ENCODE measurements around the gene FBXW11.

The FBXW11 gene

GRCh38 chr5:172006321-172007174 is at the start of gene FBXW11:
FBXW11 (minus strand) TSS chr5:172006638; CDS start chr5:172006502, 136 bp downstream.
- peak; percentile 88 for DNase-seq (ENCODE audit: low read depth, low spot score)
- H3K27ac ChIP-seq: peak within 1 kb of the TSS; percentile 90

- H3K27ac ChIP-seq: no peak overlapping the region
- DNase-seq (ENCODE audit: low read depth, low spot score): no peak
Observed at GRCh38 chr5:172055996-172056395, 49.6 kb upstream of the FBXW11 start.

DNA sequence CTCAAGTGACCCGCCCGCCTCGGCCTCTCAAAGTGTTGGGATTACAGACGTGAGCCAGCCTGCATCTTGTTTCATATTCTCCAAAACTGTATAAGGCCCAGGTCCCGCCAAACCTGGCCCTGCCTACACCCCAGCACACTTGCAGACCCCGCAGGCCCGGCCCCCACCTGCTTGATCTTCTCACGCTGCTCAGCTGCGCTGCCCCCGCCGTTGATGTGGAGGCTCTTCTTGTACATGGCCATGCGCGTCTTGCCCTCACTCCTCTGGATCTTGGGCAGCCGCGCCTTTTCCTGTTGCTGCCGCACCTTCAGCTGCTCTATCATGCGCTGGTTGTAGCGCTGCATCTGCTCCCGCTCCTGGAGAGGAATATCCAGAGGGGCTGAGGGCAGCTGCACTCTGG is 49.0 kb upstream of the FBXW11 start:
- no peak overlapping the region for H3K27ac ChIP-seq
- no peak for DNase-seq (ENCODE audit: low read depth, low spot score)

- no peak for DNase-seq (ENCODE audit: low read depth, low spot score)
- H3K27ac ChIP-seq: no peak overlapping the region
Observed at GRCh38 chr5:172054611-172055153, 48.2 kb upstream of the FBXW11 start.

DNA sequence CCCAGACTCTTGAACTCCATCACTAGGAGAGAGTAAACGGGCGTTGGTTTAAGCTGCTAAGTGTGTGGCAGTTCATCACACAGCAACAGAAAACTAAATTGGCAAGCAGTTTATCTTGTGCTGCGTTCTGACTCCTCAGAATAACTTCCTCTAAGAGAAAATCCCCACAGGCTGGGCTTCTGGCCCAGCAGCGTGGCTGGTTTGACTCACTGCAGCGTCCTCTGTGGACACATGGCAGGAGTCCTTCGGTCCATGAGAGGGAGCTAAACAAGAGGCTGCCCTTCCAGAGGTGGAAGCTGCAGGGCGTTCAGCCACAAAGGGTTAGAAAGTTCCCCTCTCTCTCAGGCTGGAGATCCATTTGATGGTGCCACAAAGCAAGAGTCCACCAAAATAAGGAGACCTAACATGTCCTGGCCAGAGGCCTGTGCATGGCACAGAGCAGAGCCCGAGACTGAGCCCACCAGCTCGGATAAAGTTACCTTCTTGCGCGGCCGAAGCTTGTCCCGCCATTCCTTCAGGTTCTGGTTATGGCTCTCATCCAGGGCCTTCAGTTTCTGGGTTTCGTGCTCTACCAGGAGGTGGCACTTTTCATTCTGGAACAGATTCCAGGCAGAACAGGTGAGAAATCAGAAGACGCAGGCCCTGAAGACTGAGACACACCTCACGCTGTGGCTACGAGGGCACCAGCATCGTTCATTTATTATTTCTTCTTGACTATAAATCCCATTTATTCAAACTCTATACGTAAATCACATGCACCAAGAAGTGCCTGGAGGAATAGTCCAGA is 46.2 kb upstream of the FBXW11 start:
- DNase-seq (ENCODE audit: low read depth, low spot score): no peak
- H3K27ac ChIP-seq: no peak overlapping the region

- H3K27ac ChIP-seq: no peak overlapping the region
- no peak for DNase-seq (ENCODE audit: low read depth, low spot score)
Observed at GRCh38 chr5:172051643-172052339, 45.4 kb upstream of the FBXW11 start.

GRCh38 chr5:172050080-172050479 is 43.6 kb upstream of the FBXW11 start:
- DNase-seq (ENCODE audit: low read depth, low spot score): no peak
- no peak overlapping the region for H3K27ac ChIP-seq

- DNase-seq (ENCODE audit: low read depth, low spot score): no peak
- H3K27ac ChIP-seq: no peak overlapping the region
Observed at GRCh38 chr5:172049226-172049796, 42.9 kb upstream of the FBXW11 start.

- H3K27ac ChIP-seq: no peak overlapping the region
- DNase-seq (ENCODE audit: low read depth, low spot score): no peak
Observed at GRCh38 chr5:172048539-172049101, 42.2 kb upstream of the FBXW11 start.

DNA sequence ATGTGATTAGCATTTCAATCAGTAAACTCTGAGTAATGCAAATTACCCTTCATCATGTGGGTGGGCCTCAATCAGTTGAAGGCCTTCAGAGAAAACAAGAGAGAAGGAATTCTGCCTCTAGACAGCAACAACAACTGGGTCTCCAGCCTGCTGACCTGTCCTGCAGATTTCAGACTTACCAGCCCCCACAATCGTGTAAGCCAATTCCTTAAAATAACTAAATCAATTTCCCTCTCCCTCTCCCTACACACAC is 41.7 kb upstream of the FBXW11 start:
- no peak for DNase-seq (ENCODE audit: low read depth, low spot score)
- H3K27ac ChIP-seq: no peak overlapping the region

- H3K27ac ChIP-seq: no peak overlapping the region
- DNase-seq (ENCODE audit: low read depth, low spot score): no peak
Observed at GRCh38 chr5:172046593-172046992, 40.2 kb upstream of the FBXW11 start.

DNA sequence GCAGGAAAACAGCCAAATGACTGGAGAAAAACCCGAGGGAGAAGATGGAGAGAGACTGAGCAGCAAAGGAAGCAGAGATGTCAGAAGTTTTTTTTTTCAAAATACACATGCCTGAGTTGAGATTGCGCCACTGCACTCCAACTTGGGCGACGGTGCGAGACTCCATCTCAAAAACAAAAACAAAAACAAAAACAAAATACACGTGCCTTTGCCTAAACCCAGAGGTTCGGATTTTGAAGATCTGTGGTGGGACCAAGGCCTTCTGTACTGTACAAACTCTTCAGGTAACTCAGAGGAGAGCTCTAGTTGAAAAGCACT is 38.8 kb upstream of the FBXW11 start:
- H3K27ac ChIP-seq: no peak overlapping the region
- DNase-seq (ENCODE audit: low read depth, low spot score): no peak

GRCh38 chr5:172044631-172045314 is 38.3 kb upstream of the FBXW11 start:
- H3K27ac ChIP-seq: no peak overlapping the region
- no peak for DNase-seq (ENCODE audit: low read depth, low spot score)

GRCh38 chr5:172043865-172044264 is 37.4 kb upstream of the FBXW11 start:
- no peak overlapping the region for H3K27ac ChIP-seq
- DNase-seq (ENCODE audit: low read depth, low spot score): no peak

GRCh38 chr5:172042183-172042582 is 35.7 kb upstream of the FBXW11 start:
- H3K27ac ChIP-seq: no peak overlapping the region
- no peak for DNase-seq (ENCODE audit: low read depth, low spot score)

GRCh38 chr5:172038167-172038566 is 31.7 kb upstream of the FBXW11 start:
- no peak for DNase-seq (ENCODE audit: low read depth, low spot score)
- H3K27ac ChIP-seq: no peak overlapping the region

DNA sequence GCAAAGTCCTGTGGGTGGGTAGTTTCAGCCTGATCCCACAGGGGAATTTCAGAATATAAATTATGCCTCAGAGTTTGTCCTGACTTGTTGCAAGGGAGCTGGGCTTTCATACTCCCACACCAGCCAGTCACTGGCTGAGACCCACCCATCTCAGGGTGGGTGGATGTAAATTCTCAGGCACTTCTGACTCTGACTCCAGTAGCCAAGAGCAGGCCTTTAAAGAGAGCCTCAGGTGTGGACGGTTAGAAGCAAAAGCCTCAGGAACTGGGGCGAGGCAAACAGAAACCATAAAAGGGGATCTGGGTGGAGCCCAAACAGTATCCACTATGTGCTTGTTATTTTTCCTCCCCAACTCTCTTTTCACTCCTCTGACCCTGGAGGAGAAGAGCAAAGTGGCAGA is 28.6 kb upstream of the FBXW11 start:
- no peak for DNase-seq (ENCODE audit: low read depth, low spot score)

GRCh38 chr5:172031894-172032461 is 25.5 kb upstream of the FBXW11 start:
- DNase-seq (ENCODE audit: low read depth, low spot score): no peak
- no peak overlapping the region for H3K27ac ChIP-seq

More for the DNA sequence above, 28.6 kb upstream of the FBXW11 start:
- H3K27ac ChIP-seq: no peak overlapping the region

GRCh38 chr5:172029876-172030275 is 23.4 kb upstream of the FBXW11 start:
- no peak for DNase-seq (ENCODE audit: low read depth, low spot score)
- no peak overlapping the region for H3K27ac ChIP-seq

Data from epithelial cell of prostate (primary cell).